Right lobe of liver (tissue), 6 donors: ENCODE data around the gene KATNIP. TPM values are rescaled to one million over a fixed set of nuclear protein-coding genes. Genes with fewer than 3 reads are reported as not detected.

Source experiments
- ATAC-seq, 4 donors: fragments of 200-7000 bp; cut with Tn5 transposase; one replicate each; pipeline ENCODE4 v1.9.1; 2020; ENCODE audit warnings: mild to moderate bottlenecking in 4 of 4, moderate library complexity in 4 of 4
- DNase-seq, 3 donors: peaks; one replicate each; pipeline ENCODE4 v3.0.0-alpha.2; 2020
- H3K27ac ChIP-seq, 3 donors: fragments of 200-600 bp; one replicate each; pipeline ENCODE4 v1.8.0; 2022
- H3K27me3 ChIP-seq, 2 donors: fragments of 200-600 bp; one replicate each; pipeline ENCODE4 v1.8.0; 2022
- H3K36me3 ChIP-seq, 4 donors: fragments of 200-600 bp; sonication (generic) in 1 of 4; one replicate each; pipeline versions ENCODE4 v1.5.1 to v1.8.0; 2017 to 2022; ENCODE audit warnings: control low read depth in 1 of 4
- H3K4me1 ChIP-seq, 4 donors: fragments of 200-600 bp; sonication (generic) in 1 of 4; one replicate each; pipeline versions ENCODE4 v1.5.1 to v1.8.0; 2017 to 2022; ENCODE audit warnings: control low read depth in 1 of 4
- H3K4me3 ChIP-seq, 3 donors: fragments of 200-600 bp; one replicate each; pipeline ENCODE4 v1.8.0; 2022
- H3K9me3 ChIP-seq, 4 donors: fragments of 200-600 bp; sonication (generic) in 1 of 4; one replicate each; pipeline versions ENCODE4 v1.5.1 to v1.8.0; 2017 to 2022; ENCODE audit warnings: control low read depth in 1 of 4
- CTCF ChIP-seq, 4 donors: fragments of 200-600 bp in 3 of 4; fragments of 450-650 bp in 1 of 4; IDR thresholded peaks; one replicate each; pipeline versions ENCODE4 v1.5.1 to v1.8.0; 2016 to 2022; ENCODE audit warnings: antibody characterized with exemption in 4 of 4, mild to moderate bottlenecking in 2 of 4
- POLR2A ChIP-seq: fragments of 450-650 bp; IDR thresholded peaks from one replicate; pipeline ENCODE4 v1.6.1; 2017; ENCODE audit warnings: antibody characterized with exemption, mild to moderate bottlenecking
- WGBS: methylation state at CpG from one replicate; pipeline ENCODE4 v1.1.6; 2018; ENCODE audit warnings: low coverage, low lambda C conversion rate; ENCODE audit not compliant: insufficient coverage; ENCODE audit errors: missing lambda C conversion rate; 5-methylcytosine and 5-hydroxymethylcytosine counted together
- intact Hi-C, 2 donors: fragments of 100-400 bp; cut with DNase I; formaldehyde crosslinking; loops; one replicate each; pipeline versions ENCODE4 v1.11.2 to v1.14.1; 2022
- total RNA-seq, 6 experiments: library from RNA; depleted of rRNA in 2 of 6; stranded (reverse); fragments of >200 nt in 2 of 6; fragmentation: NEBNext Ultra II Directional in 3 of 6; extraction: Animal tissue kit (Norgen Biotek cat#: 25700) in 3 of 6; gene quantifications; one replicate each; pipeline versions ENCODE4 v1.1.0 to v1.2.4, GENCODE V29; 2016 to 2023
- donor health status: DM: no; HTN: yes; CAD: no.
- donor health status: DM: no; HTN: no; CAD: no.
- donor health status: DM: no; HTN: no; CAD: no.
- donor health status: DM: no; HTN: yes; CAD: no.
- donor health status: DM: no; HTN: yes; CAD: no.

KATNIP gene
- total RNA-seq, 6 experiments from 2014 or later, result 6.1 to 10.2 (median 7.6) TPM

- 66% methylated on average over 12 of the region's 19 CpGs for WGBS
- intact Hi-C loops, result no loop called here
These were observed 17.8 kb upstream of the KATNIP start for GRCh38 chr16:27531826-27532800.

GRCh38 chr16:27534256-27534655, 15.7 kb upstream of the KATNIP start:
- 89% methylated on average over 2 of the region's 4 CpGs for WGBS
- TF ChIP-seq POLR2A (no peak), CTCF (IDR thresholded peaks at IDR 0.05) (no peak)
- intact Hi-C loops, result no loop called here

More at GRCh38 chr16:27531826-27532800, 17.8 kb upstream of the KATNIP start:
- ATAC-seq, result no peak
- no peaks in the 10 kb centered on the region for H3K4me1 ChIP-seq
- H3K27ac ChIP-seq, result no peak overlapping the region
- no peak overlapping the region for H3K4me3 ChIP-seq
- TF ChIP-seq CTCF (IDR thresholded peaks at IDR 0.05), result no peak
- no peak for TF ChIP-seq POLR2A
- DNase-seq, result no peak
- H3K36me3 ChIP-seq, result peaks cover 0 to 91% (median 32%) of the 10 kb centered on the region in 4 donors
- H3K27me3 ChIP-seq, result no peaks in the 10 kb centered on the region
- no peaks in the 10 kb centered on the region for H3K9me3 ChIP-seq

GRCh38 chr16:27538528-27538927, 11.4 kb upstream of the KATNIP start:
- intact Hi-C loops, result no loop called here

More at GRCh38 chr16:27534256-27534655, 15.7 kb upstream of the KATNIP start:
- Histone ChIP-seq H3K27me3 (no peaks in the 10 kb centered on the region), H3K27ac (no peak overlapping the region), H3K4me1 (no peaks in the 10 kb centered on the region), H3K9me3 (no peaks in the 10 kb centered on the region), H3K36me3 (peaks cover 0 to 83% (median 32%) of the 10 kb centered on the region in 4 donors), H3K4me3 (no peak overlapping the region)
- ATAC-seq, result no peak
- no peak for DNase-seq

GRCh38 chr16:27539120-27539519, 10.8 kb upstream of the KATNIP start:
- H3K4me3 ChIP-seq, result no peak overlapping the region
- 79% methylated on average over 2 of the region's 2 CpGs for whole genome bisulfite sequencing
- TF ChIP-seq CTCF (IDR thresholded peaks at IDR 0.05), result no peak
- no peak for TF ChIP-seq POLR2A
- H3K27me3 ChIP-seq, result no peaks in the 10 kb centered on the region
- no peak for ATAC-seq
- H3K4me1 ChIP-seq, result no peaks in the 10 kb centered on the region
- no peak for DNase-seq
- no peak overlapping the region for H3K27ac ChIP-seq
- H3K36me3 ChIP-seq, result peaks cover 0 to 85% (median 30%) of the 10 kb centered on the region in 4 donors
- intact Hi-C loops, result no loop called here
- no peaks in the 10 kb centered on the region for H3K9me3 ChIP-seq

More at GRCh38 chr16:27538528-27538927, 11.4 kb upstream of the KATNIP start:
- no peaks in the 10 kb centered on the region for H3K27me3 ChIP-seq
- no peak overlapping the region for H3K4me3 ChIP-seq
- no peak overlapping the region for H3K27ac ChIP-seq
- H3K9me3 ChIP-seq, result no peaks in the 10 kb centered on the region
- DNase-seq (peak in 1 of 3 donors; percentile 38), ATAC-seq (peak; percentile 59 to 89 (median 74))
- 50% methylated on average over 4 of the region's 5 CpGs for WGBS
- H3K4me1 ChIP-seq, result no peaks in the 10 kb centered on the region
- no peak for TF ChIP-seq CTCF (IDR thresholded peaks at IDR 0.05)
- TF ChIP-seq POLR2A, result no peak
- H3K36me3 ChIP-seq, result peaks cover 0 to 84% (median 29%) of the 10 kb centered on the region in 4 donors
